ENCODE data around the gene FAM25A. TPM values are rescaled to one million over a fixed set of nuclear protein-coding genes. Genes with fewer than 3 reads are reported as not detected.
"Not testable (repeated sequence)": the region's sequence is repeated elsewhere in the genome, so short reads cannot be mapped to it uniquely, and the experiment has no call there.

The FAM25A gene
- total RNA-seq, 1 donor from 2014 or later: not detected

GRCh38 chr10:87013528-87013927 lies 6.6 kb upstream of the FAM25A start:
- DNase-seq; H3K4me3 ChIP-seq; H3K9me3 ChIP-seq (replicated peaks); H3K27me3 ChIP-seq (ENCODE audit: low read depth); H3K36me3 ChIP-seq; H3K4me1 ChIP-seq; H3K27ac ChIP-seq (replicated peaks); intact Hi-C loops (cut with micrococcal nuclease): not testable (repeated sequence)

GRCh38 chr10:87014986-87015716 lies 4.9 kb upstream of the FAM25A start:
- H3K27me3 ChIP-seq (ENCODE audit: low read depth); H3K4me3 ChIP-seq; H3K27ac ChIP-seq (replicated peaks); H3K4me1 ChIP-seq; DNase-seq; H3K9me3 ChIP-seq (replicated peaks); intact Hi-C loops (cut with micrococcal nuclease); H3K36me3 ChIP-seq: not testable (repeated sequence)

- H3K4me3 ChIP-seq; H3K36me3 ChIP-seq; DNase-seq; H3K9me3 ChIP-seq (replicated peaks); H3K27me3 ChIP-seq (ENCODE audit: low read depth); H3K27ac ChIP-seq (replicated peaks); intact Hi-C loops (cut with micrococcal nuclease); H3K4me1 ChIP-seq: not testable (repeated sequence)
Measured at GRCh38 chr10:87018127-87018526, 2.0 kb upstream of the FAM25A start.

GRCh38 chr10:87019066-87019465 lies 1.0 kb upstream of the FAM25A start:
- H3K4me1 ChIP-seq; H3K9me3 ChIP-seq (replicated peaks); H3K27me3 ChIP-seq (ENCODE audit: low read depth); H3K27ac ChIP-seq (replicated peaks); H3K4me3 ChIP-seq; H3K36me3 ChIP-seq; DNase-seq; intact Hi-C loops (cut with micrococcal nuclease): not testable (repeated sequence)

GRCh38 chr10:87019504-87019903 lies 590 bp upstream of the FAM25A start:
- H3K27me3 ChIP-seq (ENCODE audit: low read depth); H3K4me3 ChIP-seq; DNase-seq; H3K27ac ChIP-seq (replicated peaks); H3K4me1 ChIP-seq; H3K9me3 ChIP-seq (replicated peaks); intact Hi-C loops (cut with micrococcal nuclease); H3K36me3 ChIP-seq: not testable (repeated sequence)

- H3K9me3 ChIP-seq (replicated peaks); H3K27me3 ChIP-seq (ENCODE audit: low read depth); H3K4me3 ChIP-seq; H3K27ac ChIP-seq (replicated peaks); intact Hi-C loops (cut with micrococcal nuclease); H3K36me3 ChIP-seq; DNase-seq; H3K4me1 ChIP-seq: not testable (repeated sequence)
Measured at GRCh38 chr10:87025285-87025958, 5.3 kb downstream of the FAM25A start.

GRCh38 chr10:87026747-87027508 lies 6.8 kb downstream of the FAM25A start:
- H3K36me3 ChIP-seq; H3K4me1 ChIP-seq; H3K27ac ChIP-seq (replicated peaks); intact Hi-C loops (cut with micrococcal nuclease); DNase-seq; H3K4me3 ChIP-seq; H3K27me3 ChIP-seq (ENCODE audit: low read depth): not testable (repeated sequence)
- peaks cover 16% of the 10 kb centered on the region for H3K9me3 ChIP-seq (replicated peaks)

- H3K36me3 ChIP-seq; intact Hi-C loops (cut with micrococcal nuclease); DNase-seq; H3K27ac ChIP-seq (replicated peaks); H3K4me1 ChIP-seq; H3K27me3 ChIP-seq (ENCODE audit: low read depth); H3K4me3 ChIP-seq: not testable (repeated sequence)
- H3K9me3 ChIP-seq (replicated peaks): peaks cover 16% of the 10 kb centered on the region
Measured at GRCh38 chr10:87030419-87030818, 10.3 kb downstream of the FAM25A start.

- no peak for TF ChIP-seq CTCF (IDR thresholded peaks at IDR 0.05; ENCODE audit: borderline replicate concordance)
- Histone ChIP-seq H3K9me3 (replicated peaks) (peaks cover 16% of the 10 kb centered on the region), H3K27me3 (ENCODE audit: low read depth) (no peaks in the 10 kb centered on the region), H3K36me3 (no peaks in the 10 kb centered on the region), H3K4me1 (no peaks in the 10 kb centered on the region), H3K4me3 (no peak overlapping the region), H3K27ac (replicated peaks) (no peak overlapping the region)
- no peak for DNase-seq
- intact Hi-C loops (cut with micrococcal nuclease): no loop called here
Measured at GRCh38 chr10:87030912-87031635, 11.0 kb downstream of the FAM25A start.

Measured in left ventricle myocardium inferior (tissue), 1 donor.